Stimulated activated CD4-positive, alpha-beta T cell treated with anti-CD3 and anti-CD28 coated beads, Interleukin-12 subunit alpha, Interleukin-12 subunit beta, amount 100 ng/mL, for 24 hours (primary cell): Measurements from ENCODE around the gene FBXL17.

Source experiments
- DNase-seq, 2 experiments: peaks; one replicate each; pipeline ENCODE4 v3.0.0-alpha.2; 2020; ENCODE audit warnings: low read depth in 2 of 2

The FBXL17 gene

DNA sequence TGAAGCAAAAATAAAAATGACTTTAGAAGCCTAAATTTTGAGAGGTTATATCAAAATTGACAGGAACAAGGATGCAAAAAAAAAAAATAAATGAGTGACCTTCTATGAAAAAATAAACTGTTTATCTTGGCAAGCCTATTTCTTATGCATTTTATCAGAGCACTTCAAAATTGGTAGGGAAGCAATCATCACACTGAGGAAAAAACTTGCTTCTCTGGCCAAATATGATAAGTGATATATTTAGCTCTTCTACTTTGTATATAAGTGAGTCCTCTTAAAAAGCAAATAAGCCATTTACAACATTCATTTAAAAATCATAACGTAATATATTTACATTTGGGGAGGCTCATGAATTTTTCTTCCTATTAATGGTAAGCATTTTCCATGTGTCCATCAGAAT lies 287.1 kb downstream of the FBXL17 start:
- DNase-seq = no peak

DNA sequence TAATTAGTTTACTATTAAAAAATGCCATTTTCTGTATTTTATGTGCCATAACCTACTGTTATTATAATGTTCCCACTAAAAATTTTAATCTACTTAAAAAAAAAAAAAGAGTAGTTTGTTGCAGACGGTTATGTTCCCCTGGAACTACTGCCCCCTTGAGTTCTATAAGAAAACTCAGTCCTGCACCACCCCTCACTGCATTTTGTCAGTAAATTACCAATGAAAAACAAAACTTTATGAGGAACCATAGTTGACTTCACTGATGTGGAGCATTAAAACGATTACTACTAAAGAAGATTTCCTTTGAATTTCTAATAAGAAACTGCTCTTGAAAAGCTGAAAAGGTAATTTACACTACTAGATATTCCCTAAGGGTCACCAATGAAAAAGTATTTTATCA lies 288.7 kb downstream of the FBXL17 start:
- DNase-seq = no peak

DNA sequence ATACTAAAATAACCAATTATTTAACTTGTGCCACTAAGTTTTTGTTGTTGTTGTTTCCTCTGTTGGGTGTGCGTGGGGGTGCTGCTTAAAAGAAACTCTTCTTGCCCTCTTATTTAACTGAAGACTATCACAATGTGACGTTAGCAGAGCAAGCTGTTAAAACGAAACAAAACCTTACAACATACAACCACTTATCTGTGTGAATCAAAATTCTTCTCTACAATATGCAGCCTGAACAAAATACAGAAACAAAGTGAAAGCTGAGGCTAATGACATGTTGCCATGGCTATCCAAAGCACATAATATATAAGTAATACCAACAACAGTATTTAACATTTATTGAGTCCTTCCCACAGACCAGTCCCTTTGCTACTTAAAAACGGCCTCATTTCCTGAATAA lies 291.0 kb downstream of the FBXL17 start:
- no peak for DNase-seq

DNA sequence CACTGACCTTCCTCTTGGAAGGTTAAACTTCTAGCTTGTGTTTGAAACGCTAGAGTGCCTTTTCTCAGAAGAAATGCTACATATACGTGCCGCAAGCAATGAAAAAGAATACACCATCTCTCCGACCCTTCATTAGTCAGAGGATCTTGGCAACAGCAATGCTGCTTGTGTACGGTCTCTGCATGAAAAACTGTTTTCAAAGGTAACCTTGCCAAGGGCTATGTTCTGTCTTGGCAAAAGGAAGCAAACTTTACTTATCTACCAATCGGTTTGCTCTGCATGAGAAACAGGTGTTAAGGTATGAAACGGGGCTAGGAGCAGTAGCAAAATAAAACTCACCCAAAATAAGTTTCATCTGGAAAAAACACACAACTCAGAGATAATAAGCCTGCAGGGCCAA lies 297.8 kb downstream of the FBXL17 start:
- no peak for DNase-seq

DNA sequence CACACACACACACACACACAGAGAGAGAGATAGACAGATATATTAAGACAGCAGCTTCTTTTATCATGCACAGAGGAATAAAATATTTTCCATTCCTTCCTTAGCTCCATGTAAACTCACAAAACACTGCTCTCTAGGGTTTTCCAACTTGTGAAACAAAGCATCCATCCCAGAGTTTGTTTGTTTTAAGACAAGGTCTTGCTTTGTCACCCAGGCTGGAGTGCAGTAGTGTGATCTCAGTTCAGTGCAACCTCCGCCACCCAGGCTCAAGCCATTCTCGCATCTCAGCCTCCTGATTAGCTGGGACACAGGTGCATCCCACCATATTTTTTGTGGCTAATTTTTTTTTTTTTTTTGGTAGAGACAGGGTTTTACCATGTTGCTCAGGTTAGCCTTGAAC lies 298.7 kb downstream of the FBXL17 start:
- DNase-seq = no peak

DNA sequence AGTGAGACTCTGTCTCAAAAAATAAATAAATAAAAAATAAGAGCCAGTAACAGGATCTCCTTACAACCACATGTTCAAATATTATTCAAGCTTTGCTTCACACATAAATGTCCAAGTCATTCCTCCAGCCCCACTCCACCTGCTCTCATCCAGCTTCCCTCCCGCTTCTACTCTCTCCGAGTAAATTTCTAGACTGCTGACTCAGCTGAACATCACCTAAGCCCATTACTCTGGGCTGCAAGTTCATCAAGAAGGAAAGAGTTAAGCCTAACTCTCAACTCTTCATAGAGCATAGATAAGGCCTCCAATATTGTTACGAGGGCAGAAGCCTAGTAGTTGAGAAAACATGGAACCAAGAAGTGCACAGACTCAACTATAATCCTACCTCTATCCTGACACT lies 300.2 kb downstream of the FBXL17 start:
- no peak for DNase-seq

DNA sequence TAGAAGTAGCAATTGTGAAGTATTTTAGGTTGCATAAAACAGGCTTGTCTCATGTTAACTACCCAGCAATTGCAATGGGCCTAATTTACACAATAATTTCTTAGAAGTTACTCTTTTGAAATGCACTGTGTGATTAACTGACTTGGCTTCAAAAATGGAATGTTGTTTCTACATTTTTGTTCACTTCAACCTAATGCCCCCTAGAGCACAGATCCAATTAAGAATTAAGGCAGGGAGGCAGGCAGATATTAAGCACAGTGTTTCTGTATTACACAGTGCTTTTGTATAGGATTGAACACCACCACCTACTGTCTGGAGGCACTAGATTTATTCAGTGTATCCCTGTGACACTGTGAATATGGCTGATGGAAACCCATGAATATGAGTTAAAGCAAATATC lies 302.1 kb downstream of the FBXL17 start:
- no peak for DNase-seq

DNA sequence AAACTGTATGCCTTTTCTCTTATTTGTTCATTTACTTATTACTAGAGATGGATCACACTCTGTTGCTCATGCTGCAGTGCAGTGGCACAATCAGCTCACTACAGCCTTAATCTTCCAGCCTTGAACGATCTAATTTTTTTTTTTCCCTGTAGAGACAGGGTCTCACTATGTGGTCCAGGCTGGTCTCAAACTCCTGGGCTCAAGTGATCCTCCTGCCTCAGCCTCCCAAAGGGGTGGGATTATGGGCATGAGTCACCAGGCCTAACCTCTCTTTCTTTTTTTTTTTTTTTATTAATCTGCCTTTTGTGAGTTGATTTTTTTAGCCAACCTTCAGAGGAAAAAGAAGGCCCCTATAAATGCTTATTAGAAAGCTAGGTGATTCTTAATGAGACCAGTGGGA lies 303.0 kb downstream of the FBXL17 start:
- no peak for DNase-seq

DNA sequence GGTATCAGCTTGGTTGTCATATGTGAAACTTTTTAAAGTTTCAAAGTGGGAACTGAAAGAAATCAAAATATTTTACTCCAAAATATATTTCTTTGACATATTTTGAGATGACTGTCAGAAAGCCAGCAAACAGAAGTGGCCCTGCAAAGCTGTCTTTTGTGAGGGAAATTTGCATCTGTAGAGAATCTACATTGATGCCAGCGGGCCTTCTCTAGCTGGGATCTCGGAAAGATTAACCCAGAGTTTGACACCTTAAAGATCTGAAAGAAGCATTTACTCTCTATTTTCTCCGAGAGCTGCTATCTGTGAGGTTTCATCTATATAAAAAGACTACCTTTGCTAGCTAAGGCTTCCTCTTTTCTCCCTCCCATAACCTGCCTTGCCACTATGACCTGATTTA lies 303.6 kb downstream of the FBXL17 start:
- DNase-seq = no peak

DNA sequence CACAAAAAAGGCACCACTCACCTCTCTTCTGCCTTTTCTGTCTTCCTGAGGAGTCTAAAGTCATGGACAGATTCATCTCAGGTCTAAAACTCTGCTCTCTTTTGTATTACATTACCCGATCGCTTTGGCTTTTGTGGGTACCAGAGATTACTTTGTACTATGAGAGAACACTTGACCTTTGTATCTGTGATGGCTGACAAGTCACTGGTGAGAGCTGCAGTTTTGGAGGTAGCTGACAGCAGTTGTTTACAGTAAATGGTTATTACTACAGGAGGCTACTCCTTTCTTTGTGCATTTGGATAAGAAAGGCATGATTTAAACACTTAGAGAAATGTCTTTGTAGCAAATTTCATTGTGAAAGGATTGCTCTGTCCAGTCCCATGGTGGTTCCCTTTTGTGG lies 307.3 kb downstream of the FBXL17 start:
- DNase-seq = no peak

DNA sequence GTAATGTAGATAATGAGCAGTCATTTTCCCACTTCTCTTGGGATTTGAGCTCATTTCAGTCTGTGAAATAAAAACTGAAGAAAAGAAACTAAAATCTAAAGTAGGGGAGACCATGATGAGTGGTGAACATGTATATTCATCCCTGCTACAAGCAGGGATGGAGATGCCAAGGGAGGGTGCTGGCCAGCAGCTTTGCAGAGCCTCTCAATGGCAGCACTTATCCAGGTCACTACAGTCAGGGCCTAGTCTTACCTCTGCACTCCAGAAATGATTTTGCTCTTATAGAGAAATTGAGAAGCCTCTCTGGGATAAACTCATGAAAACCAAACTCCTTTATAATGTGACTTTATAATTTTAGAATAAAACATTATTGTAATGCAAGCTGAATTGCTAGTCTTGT lies 317.6 kb downstream of the FBXL17 start:
- no peak for DNase-seq

DNA sequence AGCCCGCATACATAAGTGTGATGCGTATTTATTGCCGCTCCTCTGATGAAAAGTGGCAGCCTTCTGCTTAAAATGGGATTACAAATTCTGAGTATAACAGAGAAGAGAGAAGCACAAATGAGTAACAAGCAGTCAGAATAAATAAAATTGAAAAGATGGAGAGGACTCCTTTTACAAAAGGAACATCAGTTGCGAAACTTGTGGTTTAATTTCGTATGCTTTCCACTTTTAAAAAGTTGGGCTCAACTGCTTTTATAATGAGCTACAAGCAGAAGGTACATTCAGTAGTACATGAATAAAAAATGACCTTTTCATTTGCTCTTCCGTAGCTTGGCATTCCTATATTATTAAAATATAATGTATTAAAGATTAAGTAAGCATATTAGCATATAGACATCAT lies 320.0 kb downstream of the FBXL17 start:
- no peak for DNase-seq

DNA sequence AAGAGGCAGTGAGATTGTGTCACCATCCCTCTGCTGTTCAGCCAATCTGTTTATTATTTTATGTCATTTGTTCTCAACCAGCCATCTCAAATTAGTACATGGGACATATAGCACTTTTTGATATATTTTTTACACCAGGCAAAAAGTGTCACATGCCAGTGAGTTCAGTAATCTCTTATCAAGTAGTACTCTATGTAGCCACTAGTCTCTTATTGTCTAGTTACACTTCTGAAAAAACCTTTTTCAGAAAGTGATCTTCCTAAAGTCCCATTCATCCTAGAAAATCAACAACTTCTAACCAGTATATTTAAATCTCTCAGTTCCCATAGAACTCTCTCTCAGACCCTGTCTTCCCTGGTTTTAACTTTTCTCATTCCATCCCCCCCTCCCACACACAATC lies 321.6 kb downstream of the FBXL17 start:
- DNase-seq = no peak

DNA sequence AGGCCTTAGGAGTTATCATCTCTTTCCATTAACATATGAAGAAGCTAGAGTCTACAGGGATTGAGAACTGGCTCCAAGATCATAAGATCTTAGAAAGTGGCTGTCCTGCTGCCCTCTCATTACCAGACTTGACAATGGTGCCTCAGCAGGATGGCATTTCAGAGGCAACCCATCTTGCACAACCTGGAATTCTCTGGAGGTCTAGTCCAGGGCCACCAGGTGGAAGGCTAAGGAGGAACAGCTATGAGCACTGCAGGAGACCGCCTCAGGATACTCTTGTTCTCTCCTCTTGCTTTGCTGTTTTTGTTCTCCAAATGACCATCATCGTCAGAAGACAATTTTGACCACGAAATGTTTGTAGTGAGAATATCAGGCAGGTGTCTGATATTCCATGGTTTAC lies 322.6 kb downstream of the FBXL17 start:
- no peak for DNase-seq

DNA sequence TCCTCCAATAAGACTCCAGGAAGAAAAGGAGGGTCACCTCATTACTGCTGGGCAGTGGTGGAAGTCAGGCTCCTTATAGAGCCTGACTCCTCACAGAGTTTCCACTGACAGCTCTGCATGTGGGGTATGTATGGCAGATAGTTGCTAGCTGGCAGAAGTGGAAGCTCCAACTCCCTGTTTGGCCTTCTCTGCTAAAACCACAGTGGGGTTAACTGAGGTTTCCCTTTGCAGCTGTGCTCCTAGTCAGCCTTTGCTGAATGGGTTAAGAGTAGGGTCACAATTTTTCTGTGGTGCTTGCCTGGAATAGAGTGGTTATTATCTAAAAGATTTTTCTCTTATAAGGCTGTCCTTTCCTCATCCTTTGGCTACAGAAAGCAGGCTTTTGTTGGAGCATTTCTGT lies 327.5 kb downstream of the FBXL17 start:
- no peak for DNase-seq

DNA sequence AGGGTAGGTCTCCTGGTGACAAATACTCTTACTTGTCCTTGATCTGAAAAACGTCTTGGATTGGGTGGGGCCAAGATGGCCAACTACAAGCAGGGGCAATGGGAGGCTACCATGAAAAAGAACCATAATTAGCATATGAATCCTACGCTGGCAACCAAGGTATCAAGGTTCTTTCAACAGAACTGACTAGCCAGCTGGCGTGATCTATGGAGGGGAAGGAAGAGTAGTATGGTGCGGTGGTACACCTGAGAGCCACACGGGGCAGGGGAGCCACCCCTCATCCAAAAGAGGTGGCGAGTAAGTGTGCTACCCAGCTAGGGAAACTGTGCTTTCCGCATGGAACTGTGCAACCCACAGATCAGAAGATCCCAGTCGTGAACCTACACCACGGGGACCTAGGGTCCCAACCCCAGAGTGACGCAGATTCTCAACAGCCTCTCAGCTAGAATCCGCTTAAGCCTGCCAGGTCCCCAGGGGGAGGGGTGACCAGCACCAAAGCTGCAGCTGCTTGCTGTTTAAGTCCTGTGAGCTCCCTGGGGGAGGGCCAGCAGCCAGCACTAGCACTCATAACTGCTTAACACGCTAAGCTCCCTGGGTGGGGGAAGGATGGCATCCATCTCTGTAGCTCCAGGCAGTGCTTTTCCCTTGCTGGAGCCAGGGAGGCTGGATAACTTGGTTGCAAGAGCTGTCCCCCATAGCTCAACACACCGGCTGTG lies 334.8 kb downstream of the FBXL17 start:
- no peak for DNase-seq

DNA sequence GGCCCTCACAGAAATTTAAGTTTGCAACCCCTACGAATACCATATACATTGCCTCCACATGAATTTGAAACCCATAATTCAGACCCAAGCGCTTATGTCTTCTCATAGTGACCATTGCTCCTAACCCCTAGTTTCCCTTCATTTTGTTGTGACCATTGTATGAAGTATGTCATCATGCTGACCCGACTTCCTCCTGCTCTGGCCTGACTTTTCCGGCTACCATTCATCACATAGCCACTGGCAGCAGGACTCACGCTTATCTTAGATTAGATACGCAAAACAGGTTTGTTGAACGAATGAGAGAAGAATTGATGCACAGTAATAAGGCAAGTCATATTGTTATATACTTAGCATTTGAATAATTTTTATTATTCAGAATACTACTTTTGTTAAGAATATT lies 345.4 kb downstream of the FBXL17 start:
- DNase-seq = no peak

DNA sequence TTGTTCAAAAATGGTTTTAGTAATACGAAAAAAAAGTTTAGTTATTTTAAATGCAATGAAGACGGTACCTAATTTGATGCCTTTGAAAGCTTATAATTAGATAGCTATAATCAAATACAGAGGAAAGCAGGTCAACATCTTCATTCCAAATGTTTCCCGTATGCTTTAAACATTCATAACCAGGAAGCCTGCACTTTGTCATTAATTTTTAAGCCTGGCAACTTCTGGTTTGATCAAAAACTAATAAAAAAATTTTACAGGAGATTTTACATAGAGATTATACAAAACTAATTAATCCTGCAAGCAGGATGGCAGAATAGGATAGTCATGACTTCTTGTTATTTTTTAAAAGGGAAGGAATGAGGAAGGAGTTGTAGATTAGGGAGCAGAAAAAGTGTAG lies 353.0 kb downstream of the FBXL17 start:
- DNase-seq = no peak

DNA sequence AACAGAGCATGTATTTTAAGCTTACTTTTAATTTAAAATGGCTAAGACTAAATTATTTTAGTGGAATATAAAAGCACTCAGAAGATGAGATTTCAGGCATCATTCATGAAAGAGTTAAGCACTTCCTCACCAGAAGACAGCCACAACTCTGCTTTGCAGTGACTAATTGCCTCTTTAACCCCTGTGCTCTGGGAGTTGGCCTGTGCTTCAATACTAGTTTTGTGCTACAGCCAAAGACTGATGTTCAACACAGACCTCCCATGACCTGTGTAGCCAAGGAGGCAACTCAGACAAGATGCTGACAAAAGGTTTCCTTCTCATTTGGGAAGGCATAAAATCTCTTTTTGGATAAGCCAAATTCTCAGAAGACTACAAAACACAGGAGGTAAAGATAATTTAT lies 353.5 kb downstream of the FBXL17 start:
- DNase-seq = no peak

DNA sequence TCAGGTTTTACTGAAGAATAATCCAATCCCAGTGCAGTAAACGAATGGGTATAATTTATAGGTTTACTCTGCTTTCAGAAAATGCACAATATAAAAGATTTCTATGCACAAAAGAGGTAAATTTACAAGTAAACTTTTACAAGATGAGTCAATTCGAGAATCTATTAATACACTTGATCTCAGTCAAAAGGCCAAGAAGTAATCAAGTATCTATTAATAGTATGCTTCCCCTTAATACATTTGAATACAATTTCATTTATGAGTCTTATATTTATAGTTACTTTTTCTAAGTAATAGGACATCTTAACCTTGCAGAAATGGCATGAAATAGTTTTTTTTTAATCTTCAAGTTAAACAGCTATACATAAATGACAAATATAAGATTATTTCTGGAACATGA lies 355.9 kb downstream of the FBXL17 start:
- no peak for DNase-seq

DNA sequence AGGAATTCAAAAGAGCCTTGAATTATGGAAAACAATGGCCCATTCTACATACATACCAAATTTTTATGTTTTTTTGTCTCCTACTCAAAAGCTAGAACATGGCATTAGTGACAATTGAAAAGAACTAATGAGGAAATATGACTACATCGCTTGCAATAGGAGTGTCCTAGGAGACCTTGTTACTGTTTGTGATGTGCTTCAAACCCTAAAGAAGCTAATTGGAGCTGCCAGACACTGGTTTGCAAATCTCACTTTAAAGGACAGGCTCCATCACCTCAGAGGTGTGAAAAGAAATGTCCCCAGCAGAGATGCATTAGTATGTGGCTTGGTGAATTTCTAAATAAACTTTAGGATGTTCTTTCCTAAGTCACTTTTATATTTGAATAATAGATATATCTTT lies 356.9 kb downstream of the FBXL17 start:
- DNase-seq = no peak

DNA sequence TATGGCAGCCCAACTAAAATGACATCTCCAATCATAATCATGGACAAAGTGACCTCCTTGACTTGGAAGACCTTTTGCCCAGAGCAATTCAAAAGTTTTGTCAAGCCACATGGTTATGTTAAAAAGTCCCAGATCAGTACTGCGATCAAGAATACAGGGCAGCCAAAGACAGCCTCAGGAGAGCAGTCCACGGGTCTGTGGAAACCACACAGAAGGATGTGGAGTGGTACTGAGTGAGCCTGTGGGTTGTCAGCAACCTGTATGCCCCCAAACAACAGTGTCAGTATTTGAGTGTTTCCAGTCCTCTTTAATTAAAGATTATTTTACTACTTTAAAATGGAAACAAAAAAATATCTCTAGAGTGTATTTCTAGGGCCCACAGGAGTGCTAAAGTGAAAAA lies 365.8 kb downstream of the FBXL17 start:
- no peak for DNase-seq

DNA sequence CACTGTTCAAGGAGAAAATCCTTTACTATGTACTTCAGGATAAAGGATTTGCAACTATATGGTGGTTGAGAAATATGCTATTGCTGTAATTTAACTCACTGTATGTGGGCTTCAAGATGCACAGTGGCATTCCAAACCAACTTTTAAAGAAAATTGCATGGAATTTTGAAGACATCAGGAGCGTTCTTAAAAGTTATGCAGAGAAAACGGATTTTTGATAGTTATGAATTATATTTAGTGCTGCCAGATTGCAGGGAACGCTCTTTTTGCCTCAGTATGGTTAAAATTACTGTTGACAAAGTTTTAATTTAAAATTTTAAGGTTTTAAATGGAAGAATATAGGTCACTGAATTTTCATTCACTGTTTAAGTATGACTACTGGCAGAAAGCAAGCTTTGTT lies 375.1 kb downstream of the FBXL17 start:
- no peak for DNase-seq

DNA sequence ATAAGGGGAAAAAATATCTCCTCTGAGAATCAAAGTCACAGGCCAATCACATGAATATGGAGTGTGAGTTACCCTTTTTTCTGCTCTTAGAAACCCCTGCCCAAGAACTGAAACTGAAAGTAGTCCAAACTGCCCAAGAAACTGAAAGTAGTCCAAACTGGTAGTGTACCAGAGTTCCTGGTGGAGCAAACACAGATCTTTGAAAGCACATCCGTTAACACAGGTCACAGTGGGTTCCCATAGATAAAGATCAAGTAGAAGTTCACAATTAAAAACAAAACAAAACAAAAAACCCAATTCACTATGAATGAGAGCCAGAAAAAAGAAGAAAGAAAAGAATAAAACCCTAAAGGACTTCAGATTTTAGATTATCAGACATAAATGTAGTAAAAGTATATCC lies 378.7 kb downstream of the FBXL17 start:
- DNase-seq = no peak

DNA sequence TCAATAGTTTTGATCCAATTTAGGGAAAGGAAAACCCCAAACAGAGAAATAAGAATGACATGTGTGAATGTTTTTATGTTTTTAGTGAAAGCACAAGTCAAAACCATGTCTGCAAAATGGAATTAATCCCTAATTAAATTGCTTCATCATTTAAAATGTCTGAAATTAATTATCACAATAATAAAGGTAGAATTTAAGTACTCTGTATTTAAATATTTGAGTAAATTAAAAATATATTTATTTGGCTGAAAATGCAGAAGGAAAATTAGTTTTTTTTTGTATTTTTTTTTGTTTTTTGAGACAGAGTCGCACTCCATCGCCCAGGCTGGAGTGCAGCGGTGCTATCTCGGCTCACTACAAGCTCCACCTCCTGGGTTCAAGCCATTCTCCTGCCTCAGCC lies 380.7 kb downstream of the FBXL17 start:
- no peak for DNase-seq
